ENCODE measurements around the gene ING5.
"Not testable (repeated sequence)": the region's sequence is repeated elsewhere in the genome, so short reads cannot be mapped to it uniquely, and the experiment has no call there.

The ING5 gene

DNA sequence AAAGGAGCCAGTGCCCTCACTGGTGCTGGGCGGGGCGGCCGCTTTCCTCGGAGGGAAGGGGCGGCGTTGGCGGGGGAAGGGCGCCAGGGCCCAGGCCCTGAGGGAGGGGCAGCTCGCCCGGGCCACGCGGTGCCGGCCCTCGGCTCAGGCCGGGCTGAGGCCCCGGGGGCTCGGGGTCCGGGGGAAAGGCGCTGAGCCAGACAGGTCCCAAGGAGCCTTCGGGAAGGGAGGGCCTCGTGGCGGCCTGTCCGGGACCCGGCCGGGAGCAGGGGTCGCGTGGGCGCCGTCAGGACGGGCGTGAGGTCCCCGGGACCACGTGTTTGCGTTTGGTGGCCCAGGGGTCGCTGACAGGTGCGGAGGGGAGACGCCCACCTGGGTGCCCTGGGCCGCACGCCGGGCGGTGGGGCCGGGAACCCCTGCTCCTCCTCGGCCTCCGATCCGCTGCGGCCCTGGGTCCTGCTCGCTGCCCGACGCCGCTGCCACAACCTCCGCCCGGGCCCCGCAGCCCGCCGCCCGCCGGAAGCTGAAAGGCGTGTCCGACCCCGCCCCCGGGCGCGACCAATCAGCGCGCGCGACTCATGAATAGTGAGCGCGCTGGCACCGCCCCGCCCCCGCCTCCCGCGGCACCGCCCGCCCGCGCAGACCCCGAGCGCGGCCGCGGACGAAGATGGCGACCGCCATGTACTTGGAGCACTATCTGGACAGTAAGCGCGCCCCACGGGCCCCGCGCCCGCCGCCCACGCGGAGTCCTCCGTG is at the start of gene ING5:
ING5 (plus strand) TSS at position 641 of the 756 bp plus-strand sequence; CDS start at position 668, 27 bp downstream.
- peak; percentile 98 for DNase-seq

DNA sequence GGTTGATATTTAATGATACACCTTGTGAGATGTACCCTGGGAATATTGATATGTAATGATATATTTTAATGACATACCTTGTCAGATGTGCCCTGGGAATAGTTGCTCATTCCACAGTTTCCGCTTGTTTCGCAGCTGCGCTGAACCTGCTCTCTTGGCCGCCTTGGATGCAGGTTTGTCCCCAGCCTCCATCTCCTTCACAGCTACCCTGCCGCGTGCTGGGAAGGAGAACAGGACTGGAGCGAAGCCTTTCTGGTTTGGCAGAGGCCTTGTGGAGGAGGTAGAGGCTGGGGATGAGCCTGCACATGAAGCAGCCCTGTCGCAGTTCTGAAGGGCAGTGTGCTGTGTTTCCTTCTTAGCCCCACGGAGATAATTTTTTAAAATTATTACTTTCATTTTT is 49.7 kb upstream of the ING5 start:
- no peak for DNase-seq

- no peak for DNase-seq
Measured at GRCh38 chr2:241652722-241653121, 49.1 kb upstream of the ING5 start.

DNA sequence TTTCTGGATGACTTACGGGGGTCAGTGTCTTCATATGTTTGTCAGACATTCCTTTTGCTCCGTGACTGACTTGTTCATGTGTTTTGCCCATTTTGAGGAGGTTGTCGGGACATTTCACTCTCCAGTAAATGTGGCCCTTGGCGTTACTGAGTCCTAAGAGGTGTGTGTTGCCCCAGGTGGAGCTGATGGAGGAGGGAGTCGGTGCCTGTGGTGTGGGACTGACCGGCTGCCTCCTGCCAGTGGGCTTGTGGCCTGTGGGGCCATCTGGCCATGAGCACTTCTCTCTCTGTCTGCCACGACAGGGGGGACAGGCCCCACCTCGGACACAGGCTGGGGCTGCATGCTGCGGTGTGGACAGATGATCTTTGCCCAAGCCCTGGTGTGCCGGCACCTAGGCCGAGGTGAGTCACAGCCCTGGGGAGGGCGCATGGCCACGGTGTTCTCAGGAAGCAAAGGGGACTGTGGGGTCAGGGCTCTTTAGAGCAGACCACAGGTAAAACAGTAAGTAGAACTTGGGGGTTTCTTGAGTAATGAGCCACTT is 48.6 kb upstream of the ING5 start:
- DNase-seq, result no peak

DNA sequence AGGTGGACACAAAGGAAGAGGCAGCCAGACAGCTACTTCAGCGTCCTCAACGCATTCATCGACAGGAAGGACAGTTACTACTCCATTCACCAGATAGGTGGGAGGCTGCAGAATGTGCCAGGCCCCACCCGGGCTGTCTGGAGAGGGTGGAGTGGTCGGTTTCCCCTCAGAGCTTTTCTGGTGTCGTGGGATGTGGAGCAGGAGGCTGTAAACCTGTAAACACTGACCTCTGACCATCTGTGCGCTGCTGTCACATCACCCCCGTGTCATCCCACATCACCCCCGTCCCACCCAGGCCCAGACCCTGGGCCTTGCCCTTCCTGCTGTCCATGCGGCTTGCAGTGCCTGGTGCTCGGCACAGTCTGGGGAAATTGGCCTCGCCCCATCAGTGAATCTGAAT is 47.3 kb upstream of the ING5 start:
- no peak for DNase-seq

DNA sequence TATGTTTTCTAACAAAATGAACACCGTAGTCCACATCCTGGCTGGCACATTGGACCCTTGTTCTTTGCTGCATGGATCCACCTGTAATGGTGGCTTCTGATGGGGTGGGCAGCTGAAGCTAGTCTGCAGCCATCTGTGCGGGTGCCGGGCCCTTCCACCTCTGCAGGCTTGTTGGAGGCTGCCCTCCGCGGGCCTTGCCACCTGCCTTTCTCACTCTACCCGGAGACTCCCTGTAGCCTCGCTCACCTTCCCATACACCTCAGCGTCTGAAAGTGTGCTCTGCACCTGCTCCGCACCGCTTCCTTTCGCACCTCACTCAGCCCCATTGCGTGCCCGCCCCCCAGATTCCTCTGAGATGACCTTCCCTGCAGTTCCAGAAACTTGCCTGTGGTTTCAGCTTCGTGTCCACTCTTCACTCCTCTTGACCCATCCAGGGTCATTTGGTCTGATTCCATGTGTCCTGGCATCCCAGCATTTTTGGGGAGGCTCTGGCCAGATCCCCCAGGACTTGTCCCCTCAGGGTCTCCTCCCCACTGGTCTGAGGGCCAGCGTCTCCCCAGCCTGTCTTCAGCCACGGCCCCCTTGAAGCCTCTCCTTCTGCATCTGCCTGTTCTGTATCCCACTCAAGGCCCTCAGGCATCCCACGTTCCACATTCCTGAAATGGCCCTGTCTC is 46.2 kb upstream of the ING5 start:
- no peak for DNase-seq

DNA sequence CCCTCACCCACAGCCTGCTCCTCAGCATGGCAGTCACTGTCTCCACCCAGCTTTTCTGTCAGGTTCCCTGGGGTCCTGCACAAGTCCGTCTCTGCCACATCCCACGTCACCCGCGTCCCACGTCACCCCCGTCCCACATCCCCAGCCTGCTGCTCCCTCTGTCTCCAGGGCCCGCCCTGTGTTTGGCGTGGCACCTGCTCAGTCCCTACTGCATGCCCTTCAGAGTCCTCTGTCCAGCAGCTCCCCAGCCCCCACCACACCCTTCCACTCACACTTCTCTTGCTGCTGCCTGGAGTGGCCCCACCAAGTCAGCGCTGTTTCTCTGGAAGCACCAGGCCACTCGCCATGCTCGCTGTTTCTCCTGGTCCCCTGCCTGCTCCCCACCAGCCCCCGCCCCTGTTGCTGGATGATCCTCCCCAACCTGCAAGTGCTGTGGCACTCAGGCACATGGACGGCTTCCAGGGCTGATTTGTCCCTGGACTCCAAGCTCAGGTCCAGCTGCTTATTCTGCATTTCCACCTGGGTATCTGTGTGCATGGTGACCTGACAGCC is 45.6 kb upstream of the ING5 start:
- DNase-seq, result no peak

DNA sequence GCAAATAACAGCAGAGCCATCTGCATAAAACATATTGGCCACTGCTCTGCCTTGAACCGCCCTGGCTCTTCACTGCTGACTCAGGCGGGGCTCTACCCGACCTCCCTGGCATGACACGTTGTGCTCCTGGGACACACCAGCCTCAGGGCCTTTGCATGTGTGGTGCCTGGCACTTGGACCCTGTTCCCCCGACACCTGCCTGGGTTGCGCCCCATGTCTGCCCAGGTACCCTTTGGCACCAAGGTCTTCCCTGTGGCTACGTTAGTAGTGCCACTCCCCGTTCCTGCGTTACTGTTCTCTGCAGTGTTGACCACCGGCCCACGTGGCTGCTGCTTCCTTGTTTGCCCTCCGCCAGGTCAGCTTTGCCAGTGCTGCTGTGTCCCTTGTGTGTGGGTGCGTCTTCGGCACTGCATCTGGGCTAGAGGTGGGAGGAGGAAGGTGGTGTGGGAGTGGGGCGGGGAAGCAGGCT is 44.0 kb upstream of the ING5 start:
- no peak for DNase-seq

- no peak for DNase-seq
Measured at GRCh38 chr2:241658296-241658695, 43.5 kb upstream of the ING5 start.

- peak; percentile 50 for DNase-seq
Measured at GRCh38 chr2:241659150-241659739, 42.6 kb upstream of the ING5 start.

- no peak for DNase-seq
Measured at GRCh38 chr2:241660593-241661213, 41.1 kb upstream of the ING5 start.

- DNase-seq, result not testable (repeated sequence)
Measured at GRCh38 chr2:241662731-241663130, 39.1 kb upstream of the ING5 start.

- no peak for DNase-seq
Measured at GRCh38 chr2:241665731-241666440, 36.0 kb upstream of the ING5 start.

DNA sequence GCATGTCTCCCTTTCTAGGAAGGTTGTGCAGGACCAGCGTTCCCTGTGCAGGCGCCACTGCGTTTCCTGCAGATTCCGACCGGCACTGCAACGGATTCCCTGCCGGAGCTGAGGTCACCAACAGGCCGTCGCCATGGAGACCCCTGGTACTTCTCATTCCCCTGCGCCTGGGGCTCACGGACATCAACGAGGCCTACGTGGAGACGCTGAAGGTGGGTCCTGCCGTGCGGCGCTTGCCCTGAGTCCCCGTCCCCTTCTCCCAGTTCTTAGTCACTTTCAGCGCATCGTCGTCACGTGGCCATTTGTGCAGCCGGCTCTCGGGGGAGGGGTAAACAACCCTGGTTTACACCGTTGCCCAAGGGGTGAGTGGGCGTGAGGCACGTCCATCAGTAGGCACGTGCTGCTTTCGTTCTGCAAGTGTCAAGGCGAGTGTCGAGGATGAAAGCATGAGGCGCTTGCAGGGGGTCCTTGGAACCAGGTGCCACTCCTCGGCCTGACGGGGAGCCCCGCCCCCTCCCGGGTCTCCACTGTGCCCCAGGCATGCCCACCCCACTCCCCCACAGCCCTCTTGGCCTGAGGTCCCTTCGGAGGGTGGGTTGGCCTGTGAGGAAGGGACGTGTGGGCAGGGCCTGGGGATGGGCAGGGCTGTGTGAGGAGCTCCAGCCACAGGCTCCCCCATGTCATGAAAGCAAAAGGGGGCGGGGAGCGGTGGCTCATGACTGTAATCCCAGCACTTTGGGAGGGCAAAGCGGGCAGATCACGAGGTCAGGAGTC is 35.0 kb upstream of the ING5 start:
- no peak for DNase-seq

- DNase-seq, result no peak
Measured at GRCh38 chr2:241668354-241668753, 33.5 kb upstream of the ING5 start.

DNA sequence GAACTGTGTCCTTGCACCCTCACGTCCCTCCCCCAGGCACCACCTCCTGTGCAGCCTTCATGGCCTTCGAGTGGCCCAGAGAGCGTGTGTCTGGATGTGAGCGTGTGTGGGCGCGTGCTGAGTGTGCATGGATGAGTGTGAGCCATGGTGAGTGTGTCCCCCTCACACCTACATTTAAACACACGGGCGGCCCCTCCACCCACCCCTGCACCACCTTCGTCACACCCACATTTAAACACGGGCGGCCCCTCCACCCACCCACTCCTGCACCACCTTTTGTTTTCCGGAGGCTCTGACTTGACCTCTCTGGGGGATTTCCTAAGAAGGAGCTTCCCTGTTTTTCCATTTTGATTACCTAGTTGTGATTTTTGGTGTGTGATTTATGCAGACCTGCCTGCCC is 33.0 kb upstream of the ING5 start:
- DNase-seq, result no peak

DNA sequence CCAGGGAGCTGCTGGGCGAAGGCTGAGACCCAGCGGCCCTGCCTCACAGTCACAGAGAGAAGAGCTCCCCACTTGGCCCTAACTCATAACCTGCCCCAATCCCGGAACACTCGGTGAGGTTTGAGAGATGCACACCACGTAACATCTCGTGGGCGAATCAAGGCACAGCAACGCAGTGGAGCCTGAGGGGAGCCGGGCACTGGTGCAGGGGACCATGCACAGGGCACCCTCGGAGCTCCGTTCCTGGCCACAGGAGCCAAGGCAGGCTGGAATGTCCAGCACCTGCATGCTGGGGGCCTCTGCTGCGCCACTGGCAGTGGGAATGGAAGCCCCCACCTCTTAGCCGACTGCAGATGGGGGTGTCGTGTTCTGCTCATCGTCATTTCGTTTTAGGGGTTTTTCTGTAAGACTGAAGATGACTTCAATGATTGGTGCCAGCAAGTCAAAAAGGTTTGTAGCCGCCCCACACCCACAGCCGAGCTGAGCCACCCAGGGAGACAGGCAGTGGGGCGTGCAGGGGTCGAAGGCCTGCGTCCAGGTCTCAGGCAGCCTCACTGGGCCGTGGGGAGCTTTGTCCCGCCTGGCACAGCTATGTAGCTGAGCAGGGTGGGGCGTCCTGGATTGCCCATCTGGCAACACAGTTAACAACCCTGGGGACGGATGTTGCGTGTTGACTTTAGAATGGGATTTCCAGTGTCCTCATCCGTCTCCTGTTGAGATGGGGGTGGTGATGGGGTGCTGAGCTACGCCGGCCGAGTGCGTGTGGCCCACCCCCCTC is 31.3 kb upstream of the ING5 start:
- DNase-seq, result no peak

DNA sequence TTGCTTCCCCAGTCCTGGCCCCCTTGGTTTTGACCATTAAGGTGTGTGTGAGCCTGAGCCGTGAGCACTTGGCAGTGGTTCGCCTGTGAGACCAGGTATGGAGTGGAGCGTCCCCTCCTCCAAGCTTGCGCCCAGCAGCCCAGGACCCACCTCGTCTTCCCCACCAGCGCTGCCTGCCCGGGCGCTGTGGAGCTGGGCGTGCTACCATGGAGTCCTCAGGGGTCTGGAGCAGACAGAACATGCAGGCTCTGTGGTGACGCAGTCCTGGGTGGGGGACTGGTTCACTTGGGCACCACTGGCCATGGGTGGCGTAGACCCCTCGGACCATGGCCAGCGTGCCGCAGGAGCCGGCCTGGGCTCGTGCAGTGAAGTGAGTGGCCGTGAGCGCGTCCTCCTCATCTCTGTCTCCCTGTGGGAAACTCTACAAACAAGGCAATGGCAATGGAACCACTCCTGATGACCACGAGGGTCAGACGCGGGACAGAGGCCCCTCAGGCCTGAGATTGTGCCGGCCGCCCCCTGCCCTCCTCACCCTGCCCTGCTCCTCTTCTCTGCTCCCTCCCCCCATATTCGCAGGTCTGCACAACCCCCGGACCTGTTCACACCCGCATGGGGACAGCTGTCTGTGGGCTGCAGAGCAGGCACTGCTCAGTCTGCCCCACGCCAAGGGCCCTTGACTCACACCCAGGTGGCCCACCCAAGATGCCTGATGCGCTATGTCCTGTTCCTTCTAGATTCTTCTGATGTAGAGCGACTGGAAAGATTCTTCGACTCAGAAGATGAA is 30.2 kb upstream of the ING5 start:
- DNase-seq, result no peak

DNA sequence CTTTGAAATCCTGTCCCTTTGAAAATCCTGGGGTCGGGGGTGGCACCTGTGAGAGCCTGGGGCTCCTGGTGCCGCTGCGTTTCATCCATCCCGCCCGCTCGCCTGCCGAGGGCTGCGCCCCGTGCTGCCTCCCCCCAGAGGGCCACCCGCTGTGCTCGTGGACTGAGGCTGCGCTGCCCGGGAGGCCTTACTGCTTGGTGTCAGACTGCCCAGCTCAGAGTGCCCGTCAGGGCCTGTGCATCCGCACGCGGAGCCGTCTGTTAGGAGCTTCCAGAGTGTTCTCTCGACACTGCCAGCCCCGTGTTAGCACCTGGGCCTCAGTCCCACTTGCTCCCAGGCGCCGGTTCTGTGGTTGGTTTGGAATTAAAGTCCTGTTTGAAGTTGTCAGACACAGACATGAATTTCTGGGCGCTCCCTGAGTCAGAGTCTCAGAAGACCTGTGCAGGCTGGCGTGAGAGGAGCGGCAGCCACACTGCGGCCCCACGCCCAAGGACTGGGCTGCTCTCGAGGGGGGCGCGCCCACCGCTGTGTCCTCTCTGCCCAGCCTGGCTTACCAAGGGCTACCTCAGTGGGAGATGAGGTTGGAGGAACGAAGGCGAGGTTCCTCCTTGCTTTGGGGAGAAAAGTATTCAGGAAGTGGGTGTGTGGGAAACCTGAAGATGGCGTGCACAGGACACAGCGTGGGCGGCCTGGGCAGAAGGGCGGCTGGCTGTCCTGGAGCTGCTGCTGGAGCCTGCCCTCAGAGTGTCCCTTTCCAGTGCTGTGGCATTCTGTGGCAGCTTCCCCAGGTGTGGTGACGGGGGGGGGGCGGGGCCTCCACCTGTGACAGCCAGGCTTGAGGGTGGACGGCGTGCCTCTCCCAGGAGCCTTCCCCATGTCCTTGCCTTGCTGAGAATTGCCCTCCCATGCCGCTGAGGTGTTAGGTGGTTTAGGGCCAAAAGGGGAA is 29.3 kb upstream of the ING5 start:
- DNase-seq, result no peak

Measured in activated CD4-positive, alpha-beta T cell treated with anti-CD3 and anti-CD28 coated beads, Interleukin-10, Interleukin-2, amounts not matched to agents 100 ng/mL and 50 ng/mL, durations not matched to agents 16 hours and 8 hours (primary cell).